SH-SY5Y (cell line): ENCODE data around the gene OR2A42.
"Not testable (repeated sequence)": the region's sequence is repeated elsewhere in the genome, so short reads cannot be mapped to it uniquely, and the experiment has no call there.

ENCODE experiments used
- GATA2 ChIP-seq: IDR thresholded peaks from 2 replicates; pipeline ENCODE4 v1.6.1; 2011; ENCODE audit warnings: mild to moderate bottlenecking, low read depth, low read length
- GATA3 ChIP-seq: IDR thresholded peaks from 2 replicates; pipeline ENCODE4 v1.6.1; 2011; ENCODE audit warnings: low read depth, mild to moderate bottlenecking, low read length, moderate library complexity

- TF ChIP-seq GATA3, GATA2: not testable (repeated sequence)
Observed at GRCh38 chr7:144183166-144183565, 56.2 kb downstream of the OR2A42 start, which contains the start of gene CTAGE4.
